Measurements from ENCODE around the gene NUAK1.
"Not testable (repeated sequence)": the region's sequence is repeated elsewhere in the genome, so short reads cannot be mapped to it uniquely, and the experiment has no call there.

Gene NUAK1

GRCh38 chr12:106146987-106147386 is 8.2 kb upstream of the NUAK1 start:
- no peak for DNase-seq (ENCODE audit: low read depth)

GRCh38 chr12:106145539-106146447 is 7.0 kb upstream of the NUAK1 start:
- DNase-seq (ENCODE audit: low read depth) = no peak

- DNase-seq (ENCODE audit: low read depth) = no peak
Measured at GRCh38 chr12:106144847-106145246, 6.1 kb upstream of the NUAK1 start.

GRCh38 chr12:106142591-106143261 is 4.0 kb upstream of the NUAK1 start:
- DNase-seq (ENCODE audit: low read depth) = no peak

- not testable (repeated sequence) for DNase-seq (ENCODE audit: low read depth)
Measured at GRCh38 chr12:106141920-106142319, 3.2 kb upstream of the NUAK1 start.

- DNase-seq (ENCODE audit: low read depth) = no peak
Measured at GRCh38 chr12:106141452-106141851, 2.7 kb upstream of the NUAK1 start.

GRCh38 chr12:106141003-106141402 is 2.2 kb upstream of the NUAK1 start:
- no peak for DNase-seq (ENCODE audit: low read depth)

GRCh38 chr12:106140223-106140986 is 1.7 kb upstream of the NUAK1 start:
- no peak for DNase-seq (ENCODE audit: low read depth)

- DNase-seq (ENCODE audit: low read depth) = no peak
Measured at GRCh38 chr12:106139422-106140171, 843 bp upstream of the NUAK1 start.

- no peak for DNase-seq (ENCODE audit: low read depth)
Measured at GRCh38 chr12:106138357-106138632, 459 bp downstream of the NUAK1 start.

GRCh38 chr12:106137530-106138356 is 1.0 kb downstream of the NUAK1 start:
- no peak for DNase-seq (ENCODE audit: low read depth)

GRCh38 chr12:106136263-106136662 is 2.5 kb downstream of the NUAK1 start:
- DNase-seq (ENCODE audit: low read depth) = peak; percentile 62

- no peak for DNase-seq (ENCODE audit: low read depth)
Measured at GRCh38 chr12:106135781-106136180, 3.0 kb downstream of the NUAK1 start.

- no peak for DNase-seq (ENCODE audit: low read depth)
Measured at GRCh38 chr12:106135075-106135474, 3.7 kb downstream of the NUAK1 start.

GRCh38 chr12:106134294-106134949 is 4.3 kb downstream of the NUAK1 start:
- no peak for DNase-seq (ENCODE audit: low read depth)

GRCh38 chr12:106133136-106134087 is 5.3 kb downstream of the NUAK1 start:
- DNase-seq (ENCODE audit: low read depth) = no peak

GRCh38 chr12:106132175-106133135 is 6.3 kb downstream of the NUAK1 start:
- DNase-seq (ENCODE audit: low read depth) = no peak

- no peak for DNase-seq (ENCODE audit: low read depth)
Measured at GRCh38 chr12:106131676-106132075, 7.1 kb downstream of the NUAK1 start.

Data from stimulated activated CD8-positive, alpha-beta memory T cell treated with anti-CD3 and anti-CD28 coated beads, Interleukin-12 subunit alpha, Interleukin-12 subunit beta, amount 100 ng/mL, for 1 hour (primary cell).